GM18951 (cell line): ENCODE measurements around the gene CGB8.
A peak's percentile ranks its signal among the peaks of the same experiment; 100 is the strongest.
"Not testable (repeated sequence)": the region's sequence is repeated elsewhere in the genome, so short reads cannot be mapped to it uniquely, and the experiment has no call there.

Experiments
- POLR2A ChIP-seq: IDR thresholded peaks from 4 replicates; pipeline ENCODE4 v1.6.1; 2011; ENCODE audit warnings: mild to moderate bottlenecking; ENCODE audit not compliant: insufficient read length, insufficient read depth; ENCODE audit errors: extremely low read depth
- in situ Hi-C: fragments of 300-500 bp; cut with MboI; formaldehyde crosslinking; loops from one replicate; pipeline ENCODE4 v1.12.0; 2022; ENCODE audit warnings: low sequenced_read_pairs, mixed read lengths, inconsistent platforms; ENCODE audit not compliant: unreplicated experiment

CGB8 gene

GRCh38 chr19:49049011-49049410, at the start of gene CGB8:
Gene CGB8, minus strand, starts transcription at chr19:49049111. Its CDS starts 372 bp downstream, at chr19:49048739.
- in situ Hi-C loops = not testable (repeated sequence)

- in situ Hi-C loops = loop anchor here (10.0 kb wide), 1 partner anchor 97 kb away; no protein-coding TSS in a partner anchor
- no peak for TF ChIP-seq POLR2A
These were observed 48.8 kb upstream of the CGB8 start for GRCh38 chr19:49097453-49098288.

GRCh38 chr19:49094505-49095482, 45.9 kb upstream of the CGB8 start:
- in situ Hi-C loops = loop anchor here (10.0 kb wide), 1 partner anchor 100 kb away; no protein-coding TSS in a partner anchor
- no peak for TF ChIP-seq POLR2A

GRCh38 chr19:49092686-49093085, 43.8 kb upstream of the CGB8 start:
- in situ Hi-C loops = loop anchor here (10.0 kb wide), 1 partner anchor 102 kb away; no protein-coding TSS in a partner anchor
- no peak for TF ChIP-seq POLR2A

- in situ Hi-C loops = loop anchor here (10.0 kb wide), 1 partner anchor 103 kb away; no protein-coding TSS in a partner anchor
- no peak for TF ChIP-seq POLR2A
These were observed 42.6 kb upstream of the CGB8 start for GRCh38 chr19:49091391-49092038.

GRCh38 chr19:49086296-49086695, 37.4 kb upstream of the CGB8 start:
- in situ Hi-C loops = no loop called here
- TF ChIP-seq POLR2A = no peak

GRCh38 chr19:49085868-49086232, 36.9 kb upstream of the CGB8 start:
- in situ Hi-C loops = no loop called here
- no peak for TF ChIP-seq POLR2A

- in situ Hi-C loops = no loop called here
- TF ChIP-seq POLR2A = peak; percentile 98
These were observed 36.3 kb upstream of the CGB8 start, which contains the start of gene SNRNP70 for GRCh38 chr19:49085020-49085867. Gene SNRNP70, plus strand, starts transcription at chr19:49085451. Its CDS starts 964 bp downstream, at chr19:49086415.

- no peak for TF ChIP-seq POLR2A
- in situ Hi-C loops = no loop called here
These were observed 35.5 kb upstream of the CGB8 start for GRCh38 chr19:49084206-49085019.

GRCh38 chr19:49081273-49081672, 32.4 kb upstream of the CGB8 start:
- TF ChIP-seq POLR2A = no peak
- in situ Hi-C loops = no loop called here

- in situ Hi-C loops = no loop called here
- TF ChIP-seq POLR2A = no peak
These were observed 31.5 kb upstream of the CGB8 start for GRCh38 chr19:49080392-49080791.

- in situ Hi-C loops = not testable (repeated sequence)
These were observed 26.0 kb upstream of the CGB8 start for GRCh38 chr19:49074869-49075268.
